CD4-positive, CD25-positive, alpha-beta regulatory T cell (primary cell): ENCODE measurements around the gene DDX17. TPM values are rescaled to one million over a fixed set of nuclear protein-coding genes. Genes with fewer than 3 reads are reported as not detected.

ENCODE experiments used
- ATAC-seq, 2 donors: fragments of 150-1000 bp; cut with Tn5 transposase; one replicate each; pipeline ENCODE4 v1.10.0; 2021; ENCODE audit warnings: low read depth in 2 of 2, moderate number of reproducible peaks in 2 of 2, moderate library complexity in 1 of 2
- DNase-seq, 3 donors: peaks; one replicate each; pipeline versions ENCODE4 v3.0.0 to v3.0.0-alpha.2; 2012 to 2022; ENCODE audit warnings: mixed read lengths in 1 of 3
- H3K27ac ChIP-seq: one replicate; pipeline ENCODE4 v1.7.0; 2013; ENCODE audit warnings: mild to moderate bottlenecking, low read length; ENCODE audit not compliant: insufficient read depth, poor library complexity, severe bottlenecking
- H3K27me3 ChIP-seq: one replicate; pipeline ENCODE4 v1.7.0; 2013; ENCODE audit warnings: low read length; ENCODE audit not compliant: control insufficient read depth, insufficient read depth
- H3K36me3 ChIP-seq: one replicate; pipeline ENCODE4 v1.7.0; 2013; ENCODE audit warnings: mild to moderate bottlenecking, low read length, moderate library complexity; ENCODE audit not compliant: control insufficient read depth, insufficient read depth
- H3K4me1 ChIP-seq: 2 replicates; pipeline ENCODE4 v1.7.0; 2013; ENCODE audit warnings: mild to moderate bottlenecking, low read length; ENCODE audit not compliant: insufficient read depth, control insufficient read depth, poor library complexity, severe bottlenecking
- H3K4me3 ChIP-seq: one replicate; pipeline ENCODE4 v1.7.0; 2013; ENCODE audit warnings: low read depth, mild to moderate bottlenecking, low read length, moderate library complexity
- H3K9me3 ChIP-seq, 2 experiments: 1 replicate in 1 of 2; 2 replicates in 1 of 2; pipeline ENCODE4 v1.7.0; 2013; ENCODE audit warnings: low read length in 2 of 2, mild to moderate bottlenecking in 1 of 2, moderate library complexity in 1 of 2; ENCODE audit not compliant: control insufficient read depth in 2 of 2
- H3K27ac Mint-ChIP-seq, 3 donors: one replicate each; pipeline ENCODE4 v1.8.0; 2020 to 2022; ENCODE audit warnings: mild to moderate bottlenecking in 3 of 3, mixed read lengths in 3 of 3, moderate library complexity in 2 of 3
- H3K27me3 Mint-ChIP-seq: one replicate; pipeline ENCODE4 v1.8.0; 2022; ENCODE audit warnings: mild to moderate bottlenecking, mixed read lengths
- H3K36me3 Mint-ChIP-seq: one replicate; pipeline ENCODE4 v1.8.0; 2020; ENCODE audit warnings: mixed read lengths
- H3K4me1 Mint-ChIP-seq, 4 donors: one replicate each; pipeline ENCODE4 v1.8.0; 2020 to 2022; ENCODE audit warnings: mixed read lengths in 4 of 4, mild to moderate bottlenecking in 1 of 4
- H3K4me3 Mint-ChIP-seq, 4 donors: one replicate each; pipeline ENCODE4 v1.8.0; 2020 to 2022; ENCODE audit warnings: mild to moderate bottlenecking in 4 of 4, mixed read lengths in 4 of 4, moderate library complexity in 3 of 4
- H3K9me3 Mint-ChIP-seq, 7 donors: one replicate each; pipeline ENCODE4 v1.8.0; 2020 to 2022; ENCODE audit warnings: mixed read lengths in 7 of 7, mild to moderate bottlenecking in 3 of 7, moderate library complexity in 2 of 7
- polyA plus RNA-seq, 4 donors: library from polyadenylated mRNA; unstranded; fragments of 300-500 nt; fragmentation: Illumina TruSeq; gene quantifications; one replicate each; pipeline ENCODE4 v1.2.3, GENCODE V29; 2021
- total RNA-seq: library from RNA; stranded (reverse); gene quantifications from one replicate; pipeline ENCODE4 v1.2.3, GENCODE V29; 2022

DDX17 gene
- total RNA-seq = 658 TPM
- polyA plus RNA-seq = 10 to 100 TPM; 36.5 to 45.7 (median 41.3) TPM

DNA sequence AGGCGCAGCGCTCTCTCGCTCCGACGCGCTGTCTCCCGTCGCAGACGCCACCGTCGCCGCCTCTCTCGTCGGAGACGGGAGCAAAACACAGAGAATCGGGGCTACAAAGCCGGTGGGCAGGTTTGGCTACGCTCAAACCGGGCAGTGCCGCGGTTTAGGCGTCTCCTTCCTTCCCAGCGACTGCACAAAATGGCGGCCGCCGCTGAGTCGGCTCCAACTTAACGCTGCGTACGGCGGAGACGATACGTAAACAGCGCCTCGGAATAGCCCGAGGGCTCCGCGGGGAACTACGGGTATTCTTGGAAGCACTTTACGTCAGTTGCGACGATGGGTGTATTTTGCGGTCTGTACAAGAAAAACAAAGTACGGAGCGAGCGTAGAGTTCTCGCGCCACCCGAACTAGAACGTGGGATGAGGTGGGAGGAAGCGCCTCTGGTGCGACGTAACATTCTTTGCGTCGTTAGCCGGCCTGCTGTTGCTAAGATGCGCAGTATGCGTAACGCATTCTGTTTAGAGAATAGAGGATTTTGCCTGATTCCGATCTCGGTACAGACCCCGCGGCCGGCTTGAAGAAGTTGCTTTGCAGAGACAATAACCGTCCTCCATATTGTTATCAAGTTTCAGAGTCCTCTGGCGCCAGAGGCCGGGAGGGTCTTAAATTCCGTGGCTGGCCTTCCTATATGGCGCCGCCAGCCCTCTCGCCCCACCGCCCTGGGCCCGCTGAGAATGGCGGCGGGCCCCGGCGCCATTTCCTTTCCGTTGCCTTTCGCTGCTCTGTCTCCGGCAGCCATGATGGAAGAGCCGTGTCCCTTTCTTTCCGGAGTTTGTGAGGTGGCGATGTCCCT, at the start of gene DDX17:
Gene DDX17 (minus strand): TSS at position 194 of the 845 bp plus-strand sequence.
- Histone ChIP-seq H3K27me3 (no peaks in the 10 kb centered on the region), H3K27ac (peak within 1 kb of the TSS; percentile 100), H3K4me3 (peak within 1 kb of the TSS; percentile 99), H3K36me3 (peaks cover 9% of the 10 kb centered on the region), H3K4me1 (peaks cover 37% of the 10 kb centered on the region), H3K9me3 (no peaks in the 10 kb centered on the region)
- H3K27me3 Mint-ChIP-seq = peaks cover 5% of the 10 kb centered on the region
- ATAC-seq (peak; percentile 89 to 91), DNase-seq (peak; percentile 89 to 99 (median 97))
- peak within 1 kb of the TSS; percentile 99 to 100 (median 99) for H3K27ac Mint-ChIP-seq
- peaks cover 23 to 50% (median 32%) of the 10 kb centered on the region in 4 donors for H3K4me1 Mint-ChIP-seq
- peak within 1 kb of the TSS; percentile 97 to 99 (median 98) for H3K4me3 Mint-ChIP-seq
- peaks cover 34% of the 10 kb centered on the region for H3K36me3 Mint-ChIP-seq
- peaks cover 0 to 2% (median 0%) of the 10 kb centered on the region in 7 donors for H3K9me3 Mint-ChIP-seq

DNA sequence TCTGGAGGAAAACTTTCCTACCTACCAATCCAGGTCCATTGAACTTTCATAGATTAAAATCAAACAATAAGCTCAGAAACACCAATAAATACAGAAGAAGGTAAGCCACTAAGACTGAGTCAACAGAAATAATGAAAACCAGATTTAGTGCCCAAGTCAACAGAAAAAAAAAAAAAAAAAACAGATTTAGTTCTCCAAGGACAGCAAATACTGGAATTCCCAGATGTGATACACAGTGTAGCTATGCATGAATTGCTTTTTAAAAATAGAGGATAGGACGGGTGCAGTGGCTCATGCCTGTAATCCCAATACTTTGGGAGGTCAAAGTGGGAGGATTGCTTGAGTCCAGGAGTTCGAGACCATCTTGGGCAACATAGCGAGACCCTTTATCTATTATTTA, 48.2 kb upstream of the DDX17 start:
- Histone ChIP-seq H3K4me1 (no peaks in the 10 kb centered on the region), H3K4me3 (no peak overlapping the region), H3K9me3 (no peaks in the 10 kb centered on the region), H3K36me3 (no peaks in the 10 kb centered on the region), H3K27ac (no peak overlapping the region), H3K27me3 (no peaks in the 10 kb centered on the region)
- Mint-ChIP-seq H3K27ac (no peak overlapping the region), H3K36me3 (no peaks in the 10 kb centered on the region), H3K4me1 (no peaks in the 10 kb centered on the region), H3K9me3 (no peaks in the 10 kb centered on the region), H3K4me3 (no peak overlapping the region), H3K27me3 (no peaks in the 10 kb centered on the region)
- ATAC-seq (no peak), DNase-seq (no peak)

DNA sequence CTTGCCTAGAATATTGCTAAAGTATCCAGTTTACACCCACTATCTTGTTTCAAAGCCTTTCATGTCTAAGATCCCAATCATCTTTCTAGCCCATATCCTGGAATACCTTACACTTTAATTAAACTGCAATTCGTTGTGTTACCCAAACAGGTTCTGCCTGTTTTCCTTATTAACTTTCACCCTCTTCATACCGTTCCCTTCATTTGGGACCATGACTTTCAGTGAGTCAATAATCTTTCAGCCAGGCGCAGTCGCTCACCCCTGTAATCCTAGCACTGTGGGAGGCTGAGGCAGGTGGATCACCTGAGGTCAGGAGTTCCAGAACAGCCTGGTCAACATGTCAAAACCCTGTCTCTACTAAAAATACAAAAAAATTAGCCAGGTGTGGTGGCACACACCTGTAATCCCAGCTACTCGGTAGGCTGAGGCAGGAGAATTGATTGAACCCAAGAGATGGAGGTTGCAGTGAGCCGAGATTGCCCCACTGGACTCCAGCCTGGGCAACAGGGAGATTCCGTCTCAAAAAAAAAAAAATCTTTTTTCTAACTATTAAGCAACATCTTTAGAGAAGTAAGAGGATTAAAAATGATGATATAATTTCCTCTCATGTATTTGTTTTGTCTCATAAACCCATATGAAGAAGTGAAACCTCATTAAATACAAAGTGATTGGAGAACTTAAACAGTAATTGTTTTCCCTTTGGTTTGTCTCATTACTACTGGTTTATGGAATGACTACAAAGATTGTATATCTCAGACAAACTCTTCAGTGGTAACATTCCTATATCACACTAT, 43.2 kb upstream of the DDX17 start:
- H3K9me3 ChIP-seq = peaks cover 0 to 1% of the 10 kb centered on the region in 2 experiments
- ATAC-seq = no peak
- DNase-seq = no peak
- no peaks in the 10 kb centered on the region for H3K27me3 ChIP-seq
- H3K27me3 Mint-ChIP-seq = no peaks in the 10 kb centered on the region
- H3K4me3 Mint-ChIP-seq = no peak overlapping the region
- H3K4me1 Mint-ChIP-seq = no peaks in the 10 kb centered on the region
- H3K4me3 ChIP-seq = no peak overlapping the region
- H3K27ac Mint-ChIP-seq = peak overlapping the region in 1 of 3 donors; percentile 70
- no peaks in the 10 kb centered on the region for H3K36me3 Mint-ChIP-seq
- H3K9me3 Mint-ChIP-seq = peaks cover 0 to 3% (median 1%) of the 10 kb centered on the region in 7 donors
- no peak overlapping the region for H3K27ac ChIP-seq
- no peaks in the 10 kb centered on the region for H3K36me3 ChIP-seq
- no peaks in the 10 kb centered on the region for H3K4me1 ChIP-seq

DNA sequence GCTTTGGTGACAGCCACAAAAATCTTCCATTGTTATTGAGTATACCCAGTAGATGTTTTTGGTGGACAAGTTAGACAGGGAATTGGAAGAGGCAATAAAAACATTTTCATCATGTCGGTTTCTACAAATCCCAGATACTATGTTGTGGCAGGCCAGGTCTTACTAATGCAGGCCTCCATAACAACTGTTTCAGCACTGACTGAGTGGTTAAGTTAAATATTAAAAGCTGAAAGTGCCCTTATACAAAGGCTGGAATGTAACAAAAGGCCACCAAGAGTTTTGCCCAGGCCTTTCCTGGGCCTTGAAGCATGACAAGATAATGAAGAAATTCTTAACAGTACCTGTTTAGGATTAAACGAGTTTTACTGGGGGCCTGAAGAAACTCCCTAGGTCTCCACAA, 34.6 kb upstream of the DDX17 start:
- ATAC-seq (no peak), DNase-seq (no peak)
- H3K27ac ChIP-seq = no peak overlapping the region
- no peak overlapping the region for H3K4me3 ChIP-seq
- Mint-ChIP-seq H3K9me3 (peaks cover 0 to 22% (median 8%) of the 10 kb centered on the region in 7 donors), H3K36me3 (peaks cover 5% of the 10 kb centered on the region), H3K4me1 (peaks cover 0 to 5% (median 0%) of the 10 kb centered on the region in 4 donors), H3K27ac (no peak overlapping the region), H3K4me3 (no peak overlapping the region), H3K27me3 (no peaks in the 10 kb centered on the region)
- no peaks in the 10 kb centered on the region for H3K4me1 ChIP-seq
- H3K27me3 ChIP-seq = no peaks in the 10 kb centered on the region
- no peaks in the 10 kb centered on the region for H3K36me3 ChIP-seq
- H3K9me3 ChIP-seq = peaks cover 5 to 7% of the 10 kb centered on the region in 2 experiments

DNA sequence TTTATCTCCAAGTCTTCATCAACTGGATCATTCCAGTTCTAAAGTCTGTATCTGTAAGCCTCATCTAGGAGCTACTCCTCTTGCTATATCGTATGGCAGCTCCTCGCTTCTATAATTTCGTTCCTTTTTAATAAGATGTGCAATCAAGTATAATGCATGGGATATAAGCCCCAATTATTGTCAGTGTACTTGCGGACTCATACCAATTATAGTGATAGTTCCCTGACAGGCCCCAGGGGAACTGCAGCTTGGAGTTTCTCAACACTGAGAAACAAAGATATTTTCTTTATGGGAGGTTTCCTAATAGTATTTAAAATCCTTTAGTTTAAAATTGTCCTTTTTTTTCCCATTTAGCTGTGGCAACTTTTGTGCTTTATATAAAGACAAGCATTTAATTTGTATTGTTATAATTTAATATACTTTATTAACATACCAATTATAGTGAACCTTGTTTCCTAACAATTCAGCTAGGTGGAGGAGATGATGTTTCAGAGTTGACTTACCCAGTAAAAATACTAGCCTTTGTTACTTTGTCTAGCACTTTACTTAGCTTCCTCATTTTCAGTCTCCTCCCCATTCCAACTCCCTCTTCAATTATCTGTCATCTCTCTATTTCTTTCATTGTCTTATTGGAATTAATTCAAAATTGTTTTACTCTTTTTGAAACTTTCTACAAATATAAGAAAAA, 25.3 kb upstream of the DDX17 start:
- H3K27ac ChIP-seq = peak overlapping the region; percentile 64
- peak overlapping the region; percentile 56 to 99 (median 78) for H3K27ac Mint-ChIP-seq
- DNase-seq = no peak
- H3K27me3 Mint-ChIP-seq = no peaks in the 10 kb centered on the region
- H3K4me1 ChIP-seq = peaks cover 14% of the 10 kb centered on the region
- peak in 1 of 2 donors; percentile 28 for ATAC-seq
- H3K9me3 ChIP-seq = no peaks in the 10 kb centered on the region
- peak overlapping the region; percentile 3 to 82 (median 52) for H3K4me3 Mint-ChIP-seq
- no peaks in the 10 kb centered on the region for H3K36me3 ChIP-seq
- no peaks in the 10 kb centered on the region for H3K36me3 Mint-ChIP-seq
- H3K4me3 ChIP-seq = peak overlapping the region; percentile 51
- H3K9me3 Mint-ChIP-seq = peaks cover 0 to 1% (median 0%) of the 10 kb centered on the region in 7 donors
- no peaks in the 10 kb centered on the region for H3K27me3 ChIP-seq
- peaks cover 8 to 18% (median 9%) of the 10 kb centered on the region in 4 donors for H3K4me1 Mint-ChIP-seq

DNA sequence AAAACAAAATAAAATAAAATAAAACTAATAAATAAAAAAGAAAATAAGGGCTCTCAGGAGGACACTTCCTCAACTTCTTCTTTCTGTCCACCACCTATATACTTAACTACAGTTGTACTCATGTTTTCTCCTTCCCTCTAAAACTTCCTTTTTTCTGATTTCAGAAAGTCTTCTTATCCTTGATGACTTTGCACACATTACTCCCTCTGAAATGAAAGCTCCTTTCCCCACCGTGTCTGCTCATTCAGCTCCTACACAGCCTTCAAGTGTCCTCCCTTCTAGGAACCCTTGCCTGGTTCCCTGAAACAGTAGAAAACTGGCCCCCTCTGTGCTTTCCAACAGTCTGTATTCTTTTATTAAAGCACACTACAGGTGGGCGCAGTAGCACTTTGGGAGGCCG, 18.3 kb upstream of the DDX17 start:
- H3K36me3 ChIP-seq = no peaks in the 10 kb centered on the region
- no peak overlapping the region for H3K4me3 ChIP-seq
- Mint-ChIP-seq H3K27ac (no peak overlapping the region), H3K36me3 (no peaks in the 10 kb centered on the region), H3K27me3 (peaks cover 4% of the 10 kb centered on the region), H3K9me3 (peaks cover 0 to 1% (median 0%) of the 10 kb centered on the region in 7 donors), H3K4me3 (no peak overlapping the region), H3K4me1 (peaks cover 0 to 2% (median 0%) of the 10 kb centered on the region in 4 donors)
- no peaks in the 10 kb centered on the region for H3K9me3 ChIP-seq
- no peaks in the 10 kb centered on the region for H3K27me3 ChIP-seq
- peak in 1 of 3 donors; percentile 28 for DNase-seq
- no peaks in the 10 kb centered on the region for H3K4me1 ChIP-seq
- H3K27ac ChIP-seq = no peak overlapping the region
- ATAC-seq = no peak

DNA sequence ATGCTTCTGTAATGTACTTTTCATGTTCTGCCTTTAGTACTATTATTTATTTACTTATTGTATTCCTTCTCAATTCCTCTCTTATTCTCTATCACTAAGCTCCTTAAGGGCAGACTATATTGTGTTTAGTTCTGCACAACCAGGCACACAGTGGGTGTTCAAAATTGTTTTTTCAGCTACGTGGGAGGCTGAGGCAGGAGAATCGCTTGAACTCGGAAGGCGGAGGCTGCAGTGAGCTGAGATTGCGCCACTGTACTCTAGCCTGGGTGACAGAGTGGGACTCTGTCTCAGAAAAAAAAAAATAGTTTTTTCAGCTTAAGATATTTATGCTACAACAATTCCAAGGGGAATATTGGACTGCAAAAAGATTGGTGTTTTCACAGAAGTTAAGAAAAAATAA, 17.4 kb upstream of the DDX17 start:
- Mint-ChIP-seq H3K36me3 (no peaks in the 10 kb centered on the region), H3K27ac (no peak overlapping the region)

More for the DNA sequence above, 17.4 kb upstream of the DDX17 start:
- DNase-seq (no peak), ATAC-seq (no peak)
- Histone ChIP-seq H3K4me3 (no peak overlapping the region), H3K27me3 (no peaks in the 10 kb centered on the region), H3K27ac (no peak overlapping the region), H3K4me1 (no peaks in the 10 kb centered on the region), H3K9me3 (no peaks in the 10 kb centered on the region), H3K36me3 (no peaks in the 10 kb centered on the region)
- Mint-ChIP-seq H3K4me3 (no peak overlapping the region), H3K4me1 (no peaks in the 10 kb centered on the region), H3K27me3 (peaks cover 4% of the 10 kb centered on the region), H3K9me3 (no peaks in the 10 kb centered on the region)
